ENCODE results near the gene SP1.

DNA sequence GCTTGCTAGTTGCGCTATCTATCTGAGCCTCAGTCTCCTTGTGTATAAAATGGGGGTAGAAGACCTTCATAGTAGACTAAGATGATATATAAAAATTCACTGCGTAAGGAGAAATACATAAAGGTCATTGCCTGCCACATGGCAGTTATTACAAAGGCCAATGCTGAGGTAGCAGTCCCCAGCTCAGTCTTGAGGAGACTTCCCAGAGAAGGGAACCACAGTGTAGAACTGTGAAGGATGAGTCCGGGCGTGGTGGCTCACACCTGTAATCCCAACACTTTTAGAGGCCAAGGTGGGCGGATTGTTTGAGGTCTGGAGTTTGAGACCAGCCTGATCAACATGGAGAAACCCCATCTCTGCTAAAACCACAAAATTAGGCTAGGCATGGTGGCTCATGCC lies 26.7 kb upstream of the SP1 start:
- TF ChIP-seq, protein P1, sequence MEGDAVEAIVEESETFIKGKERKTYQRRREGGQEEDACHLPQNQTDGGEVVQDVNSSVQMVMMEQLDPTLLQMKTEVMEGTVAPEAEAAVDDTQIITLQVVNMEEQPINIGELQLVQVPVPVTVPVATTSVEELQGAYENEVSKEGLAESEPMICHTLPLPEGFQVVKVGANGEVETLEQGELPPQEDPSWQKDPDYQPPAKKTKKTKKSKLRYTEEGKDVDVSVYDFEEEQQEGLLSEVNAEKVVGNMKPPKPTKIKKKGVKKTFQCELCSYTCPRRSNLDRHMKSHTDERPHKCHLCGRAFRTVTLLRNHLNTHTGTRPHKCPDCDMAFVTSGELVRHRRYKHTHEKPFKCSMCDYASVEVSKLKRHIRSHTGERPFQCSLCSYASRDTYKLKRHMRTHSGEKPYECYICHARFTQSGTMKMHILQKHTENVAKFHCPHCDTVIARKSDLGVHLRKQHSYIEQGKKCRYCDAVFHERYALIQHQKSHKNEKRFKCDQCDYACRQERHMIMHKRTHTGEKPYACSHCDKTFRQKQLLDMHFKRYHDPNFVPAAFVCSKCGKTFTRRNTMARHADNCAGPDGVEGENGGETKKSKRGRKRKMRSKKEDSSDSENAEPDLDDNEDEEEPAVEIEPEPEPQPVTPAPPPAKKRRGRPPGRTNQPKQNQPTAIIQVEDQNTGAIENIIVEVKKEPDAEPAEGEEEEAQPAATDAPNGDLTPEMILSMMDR (IDR thresholded peaks at IDR 0.05): no peak
- no peak for TF ChIP-seq POLR2A (IDR thresholded peaks at IDR 0.05)

Measured in esophagus squamous epithelium (tissue), 4 donors.